CD4-positive, alpha-beta T cell (primary cell): ENCODE measurements around the gene SS18. TPM values are rescaled to one million over a fixed set of nuclear protein-coding genes. Genes with fewer than 3 reads are reported as not detected.

Experiments used
- ATAC-seq: fragments of 200-7000 bp; cut with Tn5 transposase; one replicate; pipeline ENCODE4 v1.10.0; 2022; ENCODE audit warnings: mild to moderate bottlenecking; ENCODE audit not compliant: poor library complexity
- CTCF ChIA-PET: fragments of 350-600 bp; sonication (Branson Sonifier 250); formaldehyde crosslinking; loops from one replicate; lab custom pipeline; 2021; ENCODE audit warnings: antibody characterized with exemption, inconsistent platforms; lab: Charles Lee
- POLR2A ChIA-PET: fragments of 350-600 bp; sonication (Branson Sonifier 250); formaldehyde crosslinking; loops from one replicate; lab custom pipeline; 2021; ENCODE audit warnings: antibody characterized with exemption, inconsistent platforms; lab: Charles Lee
- DNase-seq, 14 experiments: peaks; one replicate each; pipeline ENCODE4 v3.0.0-alpha.2; 2013 to 2020; ENCODE audit warnings: mixed read lengths in 2 of 14
- H3K27ac ChIP-seq, 2 donors: one replicate each; pipeline versions ENCODE4 v1.5.1 to v1.7.0; 2013; ENCODE audit warnings: low read length in 2 of 2, low read depth in 1 of 2, mild to moderate bottlenecking in 1 of 2
- H3K27me3 ChIP-seq, 2 experiments: 1 replicate in 1 of 2; 2 replicates in 1 of 2; pipeline versions ENCODE4 v1.6.1 to v1.7.0; 2013; ENCODE audit warnings: low read length in 2 of 2, control low read depth in 1 of 2, mild to moderate bottlenecking in 1 of 2, moderate library complexity in 1 of 2; ENCODE audit not compliant: insufficient read depth in 2 of 2, control insufficient read depth in 1 of 2
- H3K36me3 ChIP-seq: one replicate; pipeline ENCODE4 v1.6.1; 2013; ENCODE audit warnings: low read length, control low read depth; ENCODE audit not compliant: insufficient read depth
- H3K4me1 ChIP-seq: one replicate; pipeline ENCODE4 v1.6.1; 2013; ENCODE audit warnings: low read length, control low read depth; ENCODE audit not compliant: insufficient read depth
- H3K4me3 ChIP-seq: one replicate; pipeline ENCODE4 v1.5.1; 2013; ENCODE audit warnings: mild to moderate bottlenecking, low read length, moderate library complexity
- H3K9me3 ChIP-seq, 2 experiments: 1 replicate in 1 of 2; 2 replicates in 1 of 2; pipeline versions ENCODE4 v1.6.1 to v1.7.0; 2013; ENCODE audit warnings: low read length in 2 of 2, mild to moderate bottlenecking in 2 of 2, control low read depth in 1 of 2, moderate library complexity in 1 of 2; ENCODE audit not compliant: control insufficient read depth in 1 of 2, insufficient read depth in 1 of 2
- H3K27ac Mint-ChIP-seq: one replicate; pipeline ENCODE4 v1.8.0; 2020; ENCODE audit warnings: mixed read lengths
- H3K27me3 Mint-ChIP-seq: one replicate; pipeline ENCODE4 v1.8.0; 2021; ENCODE audit warnings: mixed read lengths
- H3K36me3 Mint-ChIP-seq: one replicate; pipeline ENCODE4 v1.8.0; 2021; ENCODE audit warnings: low read depth, mixed read lengths
- H3K4me1 Mint-ChIP-seq: one replicate; pipeline ENCODE4 v1.8.0; 2021; ENCODE audit warnings: low read depth, mixed read lengths
- H3K4me3 Mint-ChIP-seq: one replicate; pipeline ENCODE4 v1.8.0; 2020; ENCODE audit warnings: mild to moderate bottlenecking, mixed read lengths
- H3K9me3 Mint-ChIP-seq: one replicate; pipeline ENCODE4 v1.8.0; 2020; ENCODE audit warnings: mixed read lengths
- CTCF ChIP-seq: fragments of 200-600 bp; IDR thresholded peaks from one replicate; pipeline ENCODE4 v1.8.0; 2022; ENCODE audit warnings: antibody characterized with exemption, mild to moderate bottlenecking
- intact Hi-C, 2 experiments: fragments of 100-400 bp; cut with DNase I in 1 of 2; cut with micrococcal nuclease in 1 of 2; formaldehyde crosslinking; loops; one replicate each; pipeline versions ENCODE4 v1.15.1 to v1.9.0; 2023 to 2025; cut with DNase I, micrococcal nuclease
- total RNA-seq, 174 experiments: library from RNA in 2 of 174; stranded (reverse) in 2 of 174; gene quantifications; one replicate each; pipeline ENCODE4 v1.2.3 and lab custom pipeline; 2021 to 2026

SS18 gene
- total RNA-seq, 2 experiments from 2014 or later = 40.4 to 41.7 TPM

GRCh38 chr18:25998461-25998860 lies 92.0 kb downstream of the SS18 start:
- Histone ChIP-seq H3K27me3 (no peaks in the 10 kb centered on the region), H3K9me3 (no peaks in the 10 kb centered on the region), H3K4me1 (no peaks in the 10 kb centered on the region), H3K36me3 (no peaks in the 10 kb centered on the region), H3K27ac (no peak overlapping the region), H3K4me3 (no peak overlapping the region)
- no peak overlapping the region for H3K27ac Mint-ChIP-seq
- DNase-seq (no peak), ATAC-seq (no peak)
- no peaks in the 10 kb centered on the region for H3K36me3 Mint-ChIP-seq
- no peak for TF ChIP-seq CTCF
- no peaks in the 10 kb centered on the region for H3K4me1 Mint-ChIP-seq
- ChIA-PET POLR2A (no interaction called here), CTCF (no interaction called here)
- no peaks in the 10 kb centered on the region for H3K9me3 Mint-ChIP-seq
- H3K27me3 Mint-ChIP-seq = no peaks in the 10 kb centered on the region
- intact Hi-C loops = no loop called here
- H3K4me3 Mint-ChIP-seq = no peak overlapping the region

- ATAC-seq (no peak), DNase-seq (no peak)
- H3K27me3 Mint-ChIP-seq = no peaks in the 10 kb centered on the region
- no peaks in the 10 kb centered on the region for H3K9me3 Mint-ChIP-seq
- Histone ChIP-seq H3K9me3 (no peaks in the 10 kb centered on the region), H3K36me3 (no peaks in the 10 kb centered on the region), H3K4me3 (no peak overlapping the region), H3K4me1 (no peaks in the 10 kb centered on the region), H3K27ac (no peak overlapping the region), H3K27me3 (no peaks in the 10 kb centered on the region)
- no peak overlapping the region for H3K4me3 Mint-ChIP-seq
- ChIA-PET POLR2A (no interaction called here), CTCF (no interaction called here)
- intact Hi-C loops = no loop called here
- no peaks in the 10 kb centered on the region for H3K4me1 Mint-ChIP-seq
- no peak overlapping the region for H3K27ac Mint-ChIP-seq
- H3K36me3 Mint-ChIP-seq = no peaks in the 10 kb centered on the region
- TF ChIP-seq CTCF = no peak
Observed at GRCh38 chr18:25992566-25992965, 97.8 kb downstream of the SS18 start.

GRCh38 chr18:25990473-25990872 lies 99.9 kb downstream of the SS18 start:
- POLR2A ChIA-PET = no interaction called here
- Histone ChIP-seq H3K27ac (no peak overlapping the region), H3K27me3 (no peaks in the 10 kb centered on the region), H3K4me3 (no peak overlapping the region), H3K4me1 (no peaks in the 10 kb centered on the region), H3K9me3 (no peaks in the 10 kb centered on the region), H3K36me3 (no peaks in the 10 kb centered on the region)
- Mint-ChIP-seq H3K4me1 (no peaks in the 10 kb centered on the region), H3K27me3 (peaks cover 3% of the 10 kb centered on the region), H3K9me3 (no peaks in the 10 kb centered on the region), H3K36me3 (no peaks in the 10 kb centered on the region), H3K27ac (no peak overlapping the region), H3K4me3 (no peak overlapping the region)
- CTCF ChIA-PET = no interaction called here
- no peak for ATAC-seq
- no peak for TF ChIP-seq CTCF
- no peak for DNase-seq
- intact Hi-C loops = no loop called here
